Lung (tissue), 12 donors: ENCODE data around the gene GNG3. TPM values are rescaled to one million over a fixed set of nuclear protein-coding genes. Genes with fewer than 3 reads are reported as not detected.
A peak's percentile ranks its signal among the peaks of the same experiment; 100 is the strongest.

ENCODE experiments used
- ATAC-seq: fragments of 200-7000 bp; cut with Tn5 transposase; one replicate; pipeline ENCODE4 v1.9.1; 2020; ENCODE audit warnings: moderate number of reproducible peaks; ENCODE audit not compliant: insufficient read depth, low FRiP score
- DNase-seq, 3 donors: peaks; one replicate each; pipeline ENCODE4 v3.0.0-alpha.2; 2013 to 2017
- H3K27ac ChIP-seq, 2 donors: one replicate each; pipeline ENCODE4 v1.5.1; 2013; ENCODE audit warnings: mild to moderate bottlenecking in 2 of 2, moderate library complexity in 2 of 2, control low read depth in 1 of 2, inconsistent platforms in 1 of 2, low read depth in 1 of 2, low read length in 1 of 2
- H3K27me3 ChIP-seq, 3 donors: one replicate each; pipeline ENCODE4 v1.5.1; 2013; ENCODE audit warnings: low read length in 2 of 3; ENCODE audit not compliant: control insufficient read depth in 3 of 3, insufficient read depth in 3 of 3
- H3K36me3 ChIP-seq, 4 donors: one replicate each; pipeline ENCODE4 v1.5.1; 2013; ENCODE audit warnings: low read length in 4 of 4, mild to moderate bottlenecking in 1 of 4, moderate library complexity in 1 of 4; ENCODE audit not compliant: control insufficient read depth in 4 of 4, insufficient read depth in 4 of 4
- H3K4me1 ChIP-seq, 5 donors: one replicate each; pipeline ENCODE4 v1.5.1; 2013; ENCODE audit warnings: low read length in 5 of 5, mild to moderate bottlenecking in 2 of 5, moderate library complexity in 1 of 5; ENCODE audit not compliant: control insufficient read depth in 5 of 5, insufficient read depth in 5 of 5
- H3K4me3 ChIP-seq: one replicate; pipeline ENCODE4 v1.5.1; 2013; ENCODE audit warnings: mild to moderate bottlenecking, control low read depth, moderate library complexity
- H3K9ac ChIP-seq, 2 donors: one replicate each; pipeline ENCODE4 v1.5.1; 2013; ENCODE audit warnings: low read length in 2 of 2, control low read depth in 1 of 2; ENCODE audit not compliant: insufficient read depth in 1 of 2
- H3K9me3 ChIP-seq, 4 donors: one replicate each; pipeline ENCODE4 v1.5.1; 2013; ENCODE audit warnings: low read length in 3 of 4, mild to moderate bottlenecking in 1 of 4, moderate library complexity in 1 of 4; ENCODE audit not compliant: control insufficient read depth in 4 of 4, insufficient read depth in 3 of 4
- CTCF ChIP-seq: IDR thresholded peaks from 2 replicates; pipeline ENCODE4 v1.5.1; 2012; ENCODE audit warnings: mild to moderate bottlenecking; ENCODE audit errors: control extremely low read depth, extremely low read depth
- WGBS, 2 donors: extraction: QIAGEN DNeasy Blood & Tissue Kit; methylation state at CpG; one replicate each; pipeline ENCODE4 v1.1.7; 2013; 5-methylcytosine and 5-hydroxymethylcytosine counted together
- polyA plus RNA-seq, 2 donors: library from polyadenylated mRNA; stranded (reverse); fragments of 200-250 nt; gene quantifications; one replicate each; pipeline ENCODE4 v1.2.1, GENCODE V29; 2013
- total RNA-seq, 2 donors: library from RNA; depleted of rRNA in 1 of 2; stranded (reverse); fragments of >200 nt in 1 of 2; gene quantifications; one replicate each; pipeline ENCODE4 v1.2.1, GENCODE V29; 2014 to 2021
- donor health status: control.
- donor health status: control.
- donor health status: Bipolar disorder and iron deficiency.
- donor health status: healthy.
- donor health status: DM: yes; HTN: yes; CAD: no.

The GNG3 gene
- total and polyA plus RNA-seq, 4 donors = 0.05 to 0.40 (median 0.26) TPM; not detected in 1

- Histone ChIP-seq H3K36me3 (peaks cover 12 to 34% (median 26%) of the 10 kb centered on the region in 4 donors), H3K4me3 (peak overlapping the region; percentile 98), H3K9ac (peak overlapping the region; percentile 85 to 89), H3K9me3 (no peaks in the 10 kb centered on the region), H3K27me3 (no peaks in the 10 kb centered on the region), H3K4me1 (peaks cover 0 to 35% (median 6%) of the 10 kb centered on the region in 5 donors), H3K27ac (peak overlapping the region; percentile 97 to 99)
- DNase-seq (no peak), ATAC-seq (no peak)
- WGBS, 2 donors = 0% methylated on average over 51 of the region's 51 CpGs
- no peak for TF ChIP-seq CTCF
These were observed 18.9 kb downstream of the GNG3 start for GRCh38 chr11:62726156-62726914.

- peaks cover 0 to 35% (median 6%) of the 10 kb centered on the region in 5 donors for H3K4me1 ChIP-seq
- no peaks in the 10 kb centered on the region for H3K9me3 ChIP-seq
- no peak overlapping the region for H3K9ac ChIP-seq
- TF ChIP-seq CTCF = no peak
- H3K27ac ChIP-seq = peak overlapping the region; percentile 97 to 99
- DNase-seq (no peak), ATAC-seq (peak; percentile 4)
- 0 to 1% methylated on average over 32 to 37 of the region's 37 CpGs for WGBS, 2 donors
- no peaks in the 10 kb centered on the region for H3K27me3 ChIP-seq
- H3K36me3 ChIP-seq = peaks cover 13 to 29% (median 21%) of the 10 kb centered on the region in 4 donors
- H3K4me3 ChIP-seq = peak overlapping the region; percentile 98
These were observed 19.4 kb downstream of the GNG3 start for GRCh38 chr11:62726915-62727164.

DNA sequence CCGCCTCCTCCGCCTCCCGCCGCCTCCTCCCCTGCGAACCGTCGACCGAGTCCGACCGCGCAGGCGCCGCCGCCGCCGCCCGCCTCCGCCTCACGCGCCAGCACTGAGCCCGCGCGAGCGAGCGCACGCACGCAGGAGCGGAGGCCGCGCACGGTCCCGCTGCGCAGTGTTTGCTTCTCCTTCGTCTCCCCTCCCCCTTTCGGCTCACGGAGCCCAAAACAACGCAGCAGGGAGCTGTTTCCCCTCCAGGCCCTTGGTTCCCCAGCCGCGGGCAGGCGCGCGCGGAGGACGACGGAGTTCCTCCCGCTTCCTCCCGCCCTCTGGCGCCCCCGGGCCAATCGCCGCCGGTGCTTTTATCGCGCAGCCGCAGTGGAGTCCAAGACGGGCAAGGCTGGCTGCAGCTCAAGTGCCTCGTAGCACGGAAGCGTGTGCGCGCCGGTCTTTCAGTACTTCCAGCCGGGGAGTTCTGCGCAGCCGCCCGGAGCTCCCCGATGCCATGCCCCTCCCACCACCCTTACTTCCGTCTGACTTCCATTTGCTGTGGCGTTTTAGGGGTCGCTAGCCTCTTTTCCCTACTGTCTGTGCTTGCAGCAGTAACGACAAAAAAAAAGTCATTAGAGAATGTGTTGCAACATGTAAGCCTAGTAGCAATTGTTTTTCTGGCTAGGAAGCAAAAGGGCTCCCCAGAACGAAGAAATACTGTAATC is 19.8 kb downstream of the GNG3 start, which contains the start of gene HNRNPUL2:
Gene HNRNPUL2 (minus strand): TSS at position 293 of the 707 bp plus-strand sequence. CDS start 301 bp downstream, outside the sequence.
- no peak for TF ChIP-seq CTCF
- 0 to 1% methylated on average over 54 to 72 of the region's 72 CpGs for WGBS, 2 donors
- H3K27me3 ChIP-seq = no peaks in the 10 kb centered on the region
- peaks cover 0 to 35% (median 6%) of the 10 kb centered on the region in 5 donors for H3K4me1 ChIP-seq
- peak within 1 kb of the TSS; percentile 98 for H3K4me3 ChIP-seq
- ATAC-seq (peak; percentile 86), DNase-seq (peak; percentile 99 to 100 (median 100))
- H3K27ac ChIP-seq = peak within 1 kb of the TSS; percentile 97 to 99
- no peaks in the 10 kb centered on the region for H3K9me3 ChIP-seq
- peak within 1 kb of the TSS; percentile 85 to 99 for H3K9ac ChIP-seq
- peaks cover 9 to 24% (median 16%) of the 10 kb centered on the region in 4 donors for H3K36me3 ChIP-seq
